ENCODE data around the gene NPHS1.

NPHS1 gene

DNA sequence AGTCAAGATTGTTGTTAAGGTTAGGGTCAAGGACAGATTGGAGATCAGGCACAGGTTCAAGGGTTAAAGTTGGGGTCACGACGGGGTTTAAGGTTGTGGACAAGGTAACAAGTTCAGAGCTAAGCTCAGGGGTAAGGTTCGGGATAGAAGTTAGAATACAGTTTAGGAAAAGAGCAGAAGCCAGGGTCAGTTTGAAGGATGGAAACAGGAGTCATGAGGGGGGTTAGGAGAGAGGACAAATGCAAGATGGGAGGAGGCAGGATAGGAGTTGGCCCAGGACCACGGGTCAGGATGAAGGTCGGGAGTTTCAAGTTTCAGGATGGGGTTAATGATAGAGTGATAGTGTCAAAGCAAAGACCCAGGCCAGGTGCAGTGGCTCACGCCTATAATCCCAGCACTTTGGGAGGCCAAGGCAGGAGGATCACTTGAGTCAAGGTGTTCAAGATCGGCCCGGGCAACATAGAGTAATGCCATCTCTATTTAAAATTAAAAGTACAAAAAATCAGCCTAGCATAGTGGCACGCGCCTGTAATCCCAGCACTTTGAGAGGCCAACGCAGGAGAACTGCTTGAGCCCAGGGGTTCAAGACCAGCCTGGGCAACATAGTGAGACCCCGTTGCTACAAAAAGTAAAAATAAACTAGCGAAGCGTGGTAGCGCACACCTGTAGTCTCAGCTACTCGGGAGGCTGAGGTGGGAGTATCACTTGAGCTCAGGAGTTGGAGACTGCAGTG, 7.7 kb downstream of the NPHS1 start:
- TF ChIP-seq, protein P1, sequence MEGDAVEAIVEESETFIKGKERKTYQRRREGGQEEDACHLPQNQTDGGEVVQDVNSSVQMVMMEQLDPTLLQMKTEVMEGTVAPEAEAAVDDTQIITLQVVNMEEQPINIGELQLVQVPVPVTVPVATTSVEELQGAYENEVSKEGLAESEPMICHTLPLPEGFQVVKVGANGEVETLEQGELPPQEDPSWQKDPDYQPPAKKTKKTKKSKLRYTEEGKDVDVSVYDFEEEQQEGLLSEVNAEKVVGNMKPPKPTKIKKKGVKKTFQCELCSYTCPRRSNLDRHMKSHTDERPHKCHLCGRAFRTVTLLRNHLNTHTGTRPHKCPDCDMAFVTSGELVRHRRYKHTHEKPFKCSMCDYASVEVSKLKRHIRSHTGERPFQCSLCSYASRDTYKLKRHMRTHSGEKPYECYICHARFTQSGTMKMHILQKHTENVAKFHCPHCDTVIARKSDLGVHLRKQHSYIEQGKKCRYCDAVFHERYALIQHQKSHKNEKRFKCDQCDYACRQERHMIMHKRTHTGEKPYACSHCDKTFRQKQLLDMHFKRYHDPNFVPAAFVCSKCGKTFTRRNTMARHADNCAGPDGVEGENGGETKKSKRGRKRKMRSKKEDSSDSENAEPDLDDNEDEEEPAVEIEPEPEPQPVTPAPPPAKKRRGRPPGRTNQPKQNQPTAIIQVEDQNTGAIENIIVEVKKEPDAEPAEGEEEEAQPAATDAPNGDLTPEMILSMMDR (conservative IDR thresholded peaks at IDR 0.05; ENCODE audit: low read length), result no peak
- TF ChIP-seq EZH2phosphoT487 (IDR thresholded peaks at IDR 0.05; ENCODE audit: borderline replicate concordance), result no peak
- H3K36me3 ChIP-seq (ENCODE audit: insufficient read depth, low read length), result no peaks in the 10 kb centered on the region
- H3K9me2 ChIP-seq (replicated peaks; ENCODE audit: low read depth, low read length), result no peaks in the 10 kb centered on the region
- no peak overlapping the region for H3K4me2 ChIP-seq (ENCODE audit: low read depth, low read length, poor library complexity, severe bottlenecking)
- no peak overlapping the region for H3K9ac ChIP-seq (ENCODE audit: low read depth, low read length, poor library complexity, severe bottlenecking)
- no peak overlapping the region for H2AFZ ChIP-seq (ENCODE audit: low read length)
- no peaks in the 10 kb centered on the region for H4K20me1 ChIP-seq (ENCODE audit: insufficient read depth, low read length, poor library complexity, severe bottlenecking)
- no peaks in the 10 kb centered on the region for H3K27me3 ChIP-seq (ENCODE audit: insufficient read depth, low read length, poor library complexity, severe bottlenecking)
- no peaks in the 10 kb centered on the region for H3F3A ChIP-seq (ENCODE audit: low read depth)
- no peak overlapping the region for H3K4me3 ChIP-seq (ENCODE audit: low read length, poor library complexity, severe bottlenecking)
- no peaks in the 10 kb centered on the region for H3K4me1 ChIP-seq (ENCODE audit: insufficient read depth, low read length, poor library complexity, severe bottlenecking)
- H3K9me3 ChIP-seq (ENCODE audit: insufficient read depth, low read depth, low read length), result no peaks in the 10 kb centered on the region
- H3K79me2 ChIP-seq (ENCODE audit: insufficient read depth, low read length), result no peaks in the 10 kb centered on the region

DNA sequence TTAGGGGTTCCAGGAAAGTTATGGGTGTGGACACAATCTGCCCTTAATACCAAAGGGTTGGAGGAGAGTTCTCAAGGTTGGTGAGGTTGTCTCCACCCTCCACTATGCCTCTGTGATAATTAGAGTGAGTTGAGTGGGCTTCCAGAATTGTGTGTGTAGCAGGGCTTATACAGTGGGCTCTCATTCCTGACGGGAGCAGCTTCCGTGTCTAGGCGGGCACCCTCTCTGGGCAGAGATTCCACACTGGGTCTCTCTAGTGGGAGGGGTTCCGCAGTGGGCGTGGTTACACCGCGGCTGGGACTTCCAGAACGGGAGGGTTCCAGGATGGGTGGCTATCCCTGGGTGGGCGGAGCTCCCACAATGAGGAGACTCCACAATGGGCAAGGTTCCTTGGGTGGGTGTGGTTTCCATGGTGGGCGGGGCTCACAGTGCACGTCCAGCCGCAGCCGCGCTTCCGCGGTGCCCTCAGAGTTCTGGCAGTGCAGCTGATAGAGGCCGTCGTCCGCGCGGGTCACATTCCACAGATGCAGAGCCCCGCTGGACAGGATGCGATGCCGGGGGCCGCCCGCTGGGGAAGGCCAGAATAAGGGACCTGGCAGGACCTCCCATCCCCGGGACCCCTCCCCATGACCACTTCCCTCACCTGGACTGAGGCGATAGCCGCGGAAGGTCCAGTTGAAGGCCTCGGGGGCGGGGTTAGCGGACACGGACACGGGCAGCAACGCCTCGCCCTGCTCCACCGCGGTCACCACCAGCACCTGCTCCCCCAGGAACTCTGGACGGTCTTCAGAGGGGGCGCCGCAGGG, 8.4 kb downstream of the NPHS1 start:
- Histone ChIP-seq H3K9me2 (replicated peaks; ENCODE audit: low read depth, low read length) (no peaks in the 10 kb centered on the region), H2AFZ (ENCODE audit: low read length) (no peak overlapping the region), H3K36me3 (ENCODE audit: insufficient read depth, low read length) (no peaks in the 10 kb centered on the region), H3K79me2 (ENCODE audit: insufficient read depth, low read length) (no peaks in the 10 kb centered on the region), H3K4me2 (ENCODE audit: low read depth, low read length, poor library complexity, severe bottlenecking) (no peak overlapping the region), H3K4me1 (ENCODE audit: insufficient read depth, low read length, poor library complexity, severe bottlenecking) (no peaks in the 10 kb centered on the region), H3K27me3 (ENCODE audit: insufficient read depth, low read length, poor library complexity, severe bottlenecking) (no peaks in the 10 kb centered on the region), H3F3A (ENCODE audit: low read depth) (no peaks in the 10 kb centered on the region), H3K4me3 (ENCODE audit: low read length, poor library complexity, severe bottlenecking) (no peak overlapping the region), H3K9me3 (ENCODE audit: insufficient read depth, low read depth, low read length) (no peaks in the 10 kb centered on the region), H3K9ac (ENCODE audit: low read depth, low read length, poor library complexity, severe bottlenecking) (no peak overlapping the region), H4K20me1 (ENCODE audit: insufficient read depth, low read length, poor library complexity, severe bottlenecking) (no peaks in the 10 kb centered on the region)
- TF ChIP-seq EZH2phosphoT487 (IDR thresholded peaks at IDR 0.05; ENCODE audit: borderline replicate concordance), result no peak
- TF ChIP-seq, protein P1 (conservative IDR thresholded peaks at IDR 0.05; ENCODE audit: low read length), result no peak

DNA sequence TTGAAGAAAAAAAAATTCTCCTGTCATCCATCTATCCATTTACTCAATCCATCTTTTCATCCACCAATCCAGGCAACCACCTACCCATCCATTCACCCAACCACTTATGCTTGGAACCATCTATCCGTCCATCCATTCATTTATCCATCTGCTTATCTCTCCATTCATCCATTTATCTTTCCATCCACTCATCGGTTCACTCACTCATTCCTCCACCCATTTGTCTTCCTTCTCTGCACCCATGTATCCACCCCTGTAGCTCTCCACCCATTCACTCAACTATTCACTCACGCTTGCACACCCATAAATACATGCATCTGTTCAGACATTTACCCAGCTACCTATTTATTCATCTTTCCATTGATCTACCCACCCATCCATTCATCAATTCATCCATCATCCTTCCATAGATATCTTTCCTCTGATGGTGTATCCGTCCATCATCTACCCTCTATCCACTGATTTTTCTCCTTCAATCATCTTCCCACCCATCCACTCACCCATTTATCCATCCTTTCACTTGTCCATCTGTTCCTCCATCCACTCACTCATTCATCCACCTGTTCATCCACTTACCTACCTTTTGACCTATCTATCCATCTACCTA, 9.5 kb downstream of the NPHS1 start:
- no peaks in the 10 kb centered on the region for H3K36me3 ChIP-seq (ENCODE audit: insufficient read depth, low read length)
- no peak overlapping the region for H3K4me3 ChIP-seq (ENCODE audit: low read length, poor library complexity, severe bottlenecking)
- H3K27me3 ChIP-seq (ENCODE audit: insufficient read depth, low read length, poor library complexity, severe bottlenecking), result no peaks in the 10 kb centered on the region
- H3K9me3 ChIP-seq (ENCODE audit: insufficient read depth, low read depth, low read length), result no peaks in the 10 kb centered on the region
- H4K20me1 ChIP-seq (ENCODE audit: insufficient read depth, low read length, poor library complexity, severe bottlenecking), result no peaks in the 10 kb centered on the region
- no peaks in the 10 kb centered on the region for H3F3A ChIP-seq (ENCODE audit: low read depth)
- no peaks in the 10 kb centered on the region for H3K9me2 ChIP-seq (replicated peaks; ENCODE audit: low read depth, low read length)
- H2AFZ ChIP-seq (ENCODE audit: low read length), result no peak overlapping the region
- H3K4me1 ChIP-seq (ENCODE audit: insufficient read depth, low read length, poor library complexity, severe bottlenecking), result no peaks in the 10 kb centered on the region
- H3K9ac ChIP-seq (ENCODE audit: low read depth, low read length, poor library complexity, severe bottlenecking), result no peak overlapping the region
- no peak overlapping the region for H3K4me2 ChIP-seq (ENCODE audit: low read depth, low read length, poor library complexity, severe bottlenecking)
- TF ChIP-seq EZH2phosphoT487 (IDR thresholded peaks at IDR 0.05; ENCODE audit: borderline replicate concordance), result no peak
- TF ChIP-seq, protein P1 (conservative IDR thresholded peaks at IDR 0.05; ENCODE audit: low read length), result no peak
- H3K79me2 ChIP-seq (ENCODE audit: insufficient read depth, low read length), result no peaks in the 10 kb centered on the region

Measured in Loucy (cell line).